A549 treated with dexamethasone at 1 μM for 4 hours (cell line): Measurements from ENCODE around the gene SGK2. TPM values are rescaled to one million over a fixed set of nuclear protein-coding genes. Genes with fewer than 3 reads are reported as not detected.

Experiments
- total RNA-seq: library from RNA; stranded (reverse); fragments of 200-300 nt; extraction: Qiagen RNA extraction; gene quantifications from 5 replicates; pipeline ENCODE4 v1.2.3, GENCODE V29; 2022

The SGK2 gene
- 6.3 to 8.3 TPM (median 7.1 TPM) in 5 replicates for total RNA-seq

GRCh38 chr20:43558412-43559146, at the start of gene SGK2:
TSS of gene SGK2 (plus strand) at chr20:43559027. CDS start at chr20:43566496, 7,469 bp downstream.

GRCh38 chr20:43590392-43591303, 31.8 kb downstream of the SGK2 start, which contains the start of gene IFT52:
TSS of gene IFT52 (plus strand) at chr20:43590937. CDS start at chr20:43594699, 3,762 bp downstream.

Other genes with a start within 250 kb of the SGK2 start
- 106 to 114 TPM (median 112 TPM) in 5 replicates for gene SRSF6, start 101.1 kb upstream of the SGK2 start, total RNA-seq
- gene L3MBTL1, start 51.3 kb upstream of the SGK2 start, total RNA-seq = 0.63 to 1.7 TPM (median 1.2 TPM) in 5 replicates
- 28.6 to 34.4 TPM (median 30.7 TPM) in 5 replicates for gene IFT52, start 31.9 kb downstream of the SGK2 start, total RNA-seq
- 69.4 to 92.2 TPM (median 84.8 TPM) in 5 replicates for gene MYBL2, start 108.1 kb downstream of the SGK2 start, total RNA-seq
- gene GTSF1L, start 168.0 kb downstream of the SGK2 start, total RNA-seq = not detected in 5 replicates